C4-2B (cell line): ENCODE data around the gene KLHL26.

Experiments
- CTCF ChIP-seq: fragments of 450-650 bp; conservative IDR thresholded peaks from 2 replicates; pipeline ENCODE4 v1.5.1; 2017; ENCODE audit warnings: mild to moderate bottlenecking
- ZFX ChIP-seq: fragments of 450-650 bp; IDR thresholded peaks from 2 replicates; pipeline ENCODE4 v1.6.1; 2017

- TF ChIP-seq CTCF (no peak), ZFX (no peak)
Observed at GRCh38 chr19:18651733-18652132, 14.9 kb downstream of the KLHL26 start.
